PC-3 (cell line): ENCODE measurements around the gene IRAG1.

Experiments used
- CTCF ChIP-seq: fragments of 300-600 bp; sonication (generic); conservative IDR thresholded peaks from 2 replicates; pipeline ENCODE4 v1.5.1; 2017; ENCODE audit warnings: antibody characterized with exemption, low read depth, mild to moderate bottlenecking, low read length
- EZH2 ChIP-seq: fragments of 300-600 bp; sonication (generic); IDR thresholded peaks from one replicate; pipeline ENCODE4 v1.6.1; 2017; ENCODE audit warnings: antibody characterized with exemption, mild to moderate bottlenecking, low read length; ENCODE audit not compliant: unreplicated experiment
- EZH2phosphoT487 ChIP-seq: fragments of 300-600 bp; sonication (generic); IDR thresholded peaks from 2 replicates; pipeline ENCODE4 v1.6.1; 2018; ENCODE audit warnings: mild to moderate bottlenecking, antibody characterized with exemption, low read length, borderline replicate concordance

- TF ChIP-seq EZH2phosphoT487 (no peak), CTCF (no peak), EZH2 (no peak)
Observed at GRCh38 chr11:10715571-10715970, 22.0 kb upstream of the IRAG1 start.
